HepG2 (cell line): ENCODE data around the gene PPARA. TPM values are rescaled to one million over a fixed set of nuclear protein-coding genes. Genes with fewer than 3 reads are reported as not detected.

Experiments used
- ATAC-seq: fragments of 200-7000 bp; cut with Tn5 transposase; 3 replicates; pipeline ENCODE4 v1.9.1; 2020; ENCODE audit warnings: mild to moderate bottlenecking, moderate library complexity
- BruUV-seq: library from RNA; stranded (reverse); fragments of 400-500 nt; replicated peaks from 2 replicates; lab custom pipeline; 2021; lab: Mats Ljungman, UMichigan
- CTCF ChIA-PET: fragments of 300-600 bp; formaldehyde crosslinking; extraction: SDS; loops from one replicate; lab custom pipeline; 2021; ENCODE audit warnings: low total read pairs, inconsistent platforms, low intra/inter-chr PET ratio; lab: Yijun Ruan, JAX
- POLR2A ChIA-PET: fragments of 350-600 bp; sonication (Branson Sonifier 250); formaldehyde crosslinking; loops from one replicate; lab custom pipeline; 2020; ENCODE audit warnings: antibody characterized with exemption, inconsistent platforms; lab: Yijun Ruan, JAX
- DNase-seq: peaks from one replicate; pipeline ENCODE4 v3.0.0-alpha.2; 2015; ENCODE audit warnings: low spot score
- FAIRE-seq: peaks from 3 replicates; lab custom pipeline; 2011; peaks lifted over from hg19 to GRCh38; lab: Jason Lieb, UNC
- H2AFZ ChIP-seq: one replicate; pipeline ENCODE4 v1.6.1; 2011; ENCODE audit warnings: low read length, inconsistent platforms
- H3K27ac ChIP-seq: fragments of 300-600 bp; 3 replicates; pipeline ENCODE4 v1.8.0; 2011; ENCODE audit warnings: mixed run types, mild to moderate bottlenecking, mixed read lengths, low read length, inconsistent platforms; ENCODE audit not compliant: insufficient read depth; ENCODE audit errors: extremely low read length
- H3K27me3 ChIP-seq, 2 experiments: fragments of 200-600 bp in 1 of 2; 2 replicates in 1 of 2; 3 replicates in 1 of 2; pipeline versions ENCODE4 v1.6.0 to v1.8.0; 2011; ENCODE audit warnings: low read length in 2 of 2, mild to moderate bottlenecking in 2 of 2, moderate library complexity in 2 of 2, inconsistent platforms in 1 of 2; ENCODE audit not compliant: insufficient read depth in 2 of 2, control insufficient read depth in 1 of 2
- H3K36me3 ChIP-seq, 2 experiments: fragments of 200-600 bp in 1 of 2; replicated peaks in 1 of 2; 2 replicates in 1 of 2; 3 replicates in 1 of 2; pipeline versions ENCODE4 v1.5.1 to v1.8.0; 2011; ENCODE audit warnings: low read length in 2 of 2, inconsistent platforms in 1 of 2; ENCODE audit not compliant: insufficient read depth in 2 of 2, control insufficient read depth in 1 of 2
- H3K4me1 ChIP-seq: 2 replicates; pipeline ENCODE4 v1.5.1; 2012; ENCODE audit warnings: low read length, inconsistent platforms; ENCODE audit not compliant: insufficient read depth
- H3K4me2 ChIP-seq: 2 replicates; pipeline ENCODE4 v1.6.0; 2011; ENCODE audit warnings: low read depth, low read length, inconsistent platforms
- H3K4me3 ChIP-seq, 3 experiments: fragments of 200-600 bp in 1 of 3; sonication (generic), shearing (Covaris generic) in 1 of 3; replicated peaks in 1 of 3; 2 replicates each; pipeline ENCODE4 v1.5.1; 2011 to 2016; ENCODE audit warnings: low read length in 3 of 3, inconsistent platforms in 2 of 3, low read depth in 2 of 3, mild to moderate bottlenecking in 2 of 3, control low read depth in 1 of 3, mixed read lengths in 1 of 3; ENCODE audit not compliant: insufficient read depth in 1 of 3
- H3K79me2 ChIP-seq: one replicate; pipeline ENCODE4 v1.6.1; 2011; ENCODE audit warnings: low read length, inconsistent platforms; ENCODE audit not compliant: insufficient read depth
- H3K9ac ChIP-seq: 2 replicates; pipeline ENCODE4 v1.6.0; 2011; ENCODE audit warnings: mild to moderate bottlenecking, low read depth, low read length, inconsistent platforms; ENCODE audit not compliant: insufficient read depth
- H3K9me3 ChIP-seq: 2 replicates; pipeline ENCODE4 v1.5.1; 2012; ENCODE audit warnings: mild to moderate bottlenecking, low read length
- H4K20me1 ChIP-seq: 2 replicates; pipeline ENCODE4 v1.6.0; 2011; ENCODE audit warnings: inconsistent platforms, mild to moderate bottlenecking, low read length, moderate library complexity; ENCODE audit not compliant: insufficient read depth
- CBX5 ChIP-seq: sonication (generic); formaldehyde crosslinking; IDR thresholded peaks from 2 replicates; pipeline ENCODE4 v1.4.0; 2020; ENCODE audit warnings: missing genetic modification reagents, borderline replicate concordance
- HNF4G ChIP-seq, 2 experiments: sonication (generic) in 1 of 2; formaldehyde crosslinking in 1 of 2; IDR thresholded peaks; 2 replicates each; pipeline versions ENCODE4 v1.4.0 to v1.6.1; 2011 to 2020; ENCODE audit warnings: borderline replicate concordance in 2 of 2, low read depth in 2 of 2, mild to moderate bottlenecking in 2 of 2, low read length in 1 of 2, missing genetic modification reagents in 1 of 2, moderate library complexity in 1 of 2
- HOXA7 ChIP-seq: sonication (generic); formaldehyde crosslinking; IDR thresholded peaks from 2 replicates; pipeline ENCODE4 v1.8.1; 2022; ENCODE audit warnings: mild to moderate bottlenecking, missing genetic modification reagents, moderate library complexity
- ZNF550 ChIP-seq: sonication (generic); formaldehyde crosslinking; IDR thresholded peaks from 2 replicates; pipeline ENCODE4 v1.4.0; 2020; ENCODE audit warnings: mild to moderate bottlenecking, missing genetic modification reagents, borderline replicate concordance
- ZNF703 ChIP-seq: sonication (generic); formaldehyde crosslinking; IDR thresholded peaks from 2 replicates; pipeline ENCODE4 v1.5.1; 2020; ENCODE audit warnings: missing genetic modification reagents, mild to moderate bottlenecking, moderate library complexity, borderline replicate concordance
- WGBS: methylation state at CpG from one replicate; pipeline ENCODE4 v1.1.6; 2017; ENCODE audit warnings: low lambda C conversion rate; 5-methylcytosine and 5-hydroxymethylcytosine counted together
- in situ Hi-C: cut with HindIII; loops from 2 replicates; pipeline ENCODE4 v1.10.0; 2017; ENCODE audit warnings: low pct_unique_long_range_greater_than_20kb; ENCODE audit not compliant: extremely low pct_ligation_motif_present
- intact Hi-C: fragments of 100-400 bp; cut with micrococcal nuclease; formaldehyde crosslinking; loops from one replicate; pipeline ENCODE4 v1.10.0; 2022; ENCODE audit not compliant: unreplicated experiment
- polyA plus RNA-seq, 8 experiments: library from polyadenylated mRNA; depleted of rRNA in 3 of 8; stranded (reverse) in 7 of 8; unstranded in 1 of 8; fragments of >200 nt; fragmentation: Illumina TruSeq in 4 of 8; extraction: Trizol in 4 of 8; gene quantifications; 2 replicates each; pipeline versions ENCODE4 v1.2.1 to v1.2.3, GENCODE V29; 2011 to 2016; ENCODE audit warnings: low read depth in 4 of 8, missing spikeins in 1 of 8, mixed read lengths in 1 of 8; ENCODE audit not compliant: insufficient read depth in 1 of 8
- total RNA-seq, 5 experiments: library from RNA; depleted of rRNA; stranded (reverse); fragments of >200 nt; fragmentation: Illumina TruSeq; extraction: Trizol; gene quantifications; 2 replicates each; pipeline ENCODE4 v1.2.3, GENCODE V29; 2016; ENCODE audit warnings: low read depth in 1 of 5
- TF ChIP-seq, protein P1 (sequence below): sonication (generic); formaldehyde crosslinking; IDR thresholded peaks from 2 replicates; pipeline ENCODE4 v1.9.0; 2022; ENCODE audit warnings: low read depth, missing genetic modification reagents
- TF ChIP-seq, protein P2 (sequence below): sonication (generic); formaldehyde crosslinking; IDR thresholded peaks from 2 replicates; pipeline ENCODE4 v1.5.0; 2020; ENCODE audit warnings: mild to moderate bottlenecking, missing genetic modification reagents, moderate library complexity
- TF ChIP-seq, protein P3 (sequence below), 2 experiments: sonication (generic) in 1 of 2; formaldehyde crosslinking in 1 of 2; IDR thresholded peaks; 2 replicates each; pipeline versions ENCODE4 v1.4.0 to v1.6.1; 2018 to 2020; ENCODE audit warnings: missing genetic modification reagents in 2 of 2, borderline replicate concordance in 1 of 2, low read depth in 1 of 2, mild to moderate bottlenecking in 1 of 2, missing biosample characterization in 1 of 2

Gene PPARA
- total and polyA plus RNA-seq, 2 of the 13 experiments (the other 11 are each of a cell fraction or from before 2014, with no cell fraction given) = 18.2 to 24.7 TPM

DNA sequence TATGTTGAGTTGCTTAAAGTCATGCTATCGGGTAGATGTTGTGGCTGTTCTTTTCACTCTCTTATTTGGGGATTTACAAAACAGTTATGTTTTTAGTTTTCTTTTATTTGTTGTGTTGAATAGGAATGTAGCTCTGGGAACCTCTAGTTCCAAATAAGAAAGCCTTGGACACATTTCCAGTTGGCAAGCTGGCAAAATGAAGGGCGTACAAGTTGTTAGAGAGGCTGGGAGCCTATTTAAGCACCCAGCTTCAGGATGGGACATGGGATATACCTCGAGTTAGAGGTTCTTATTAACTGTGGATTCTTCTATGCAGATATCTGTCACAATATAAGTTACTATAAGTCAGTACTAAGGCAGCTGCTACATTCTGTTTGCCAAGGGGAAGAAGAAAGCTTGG lies 22.8 kb downstream of the PPARA start:
- Histone ChIP-seq H3K4me1 (peaks cover 39% of the 10 kb centered on the region), H3K9me3 (no peaks in the 10 kb centered on the region), H3K79me2 (no peaks in the 10 kb centered on the region), H2AFZ (no peak overlapping the region), H4K20me1 (no peaks in the 10 kb centered on the region), H3K4me2 (no peak overlapping the region), H3K4me3 (no peak overlapping the region), H3K9ac (no peak overlapping the region), H3K27me3 (no peaks in the 10 kb centered on the region), H3K36me3 (peaks cover 0 to 4% of the 10 kb centered on the region in 2 experiments; a peak in 1 of 5 replicates), H3K27ac (no peak overlapping the region)
- in situ Hi-C loops (no loop called here), intact Hi-C loops (no loop called here)
- ChIA-PET CTCF (no interaction called here), POLR2A (interaction anchor here (1.2 to 1.8 kb wide), 2 partner anchors 40 to 94 kb away, joined by 3 to 5 read pairs; partner anchors contain the start of gene TTC38)
- BruUV-seq = no TSS peak
- FAIRE-seq = no peak
- no peak for DNase-seq
- TF ChIP-seq HNF4G (IDR thresholded peaks at IDR 0.05; ENCODE audit: borderline replicate concordance, low read depth, low read length) (no peak), HNF4G (CRISPR knock-in tag; IDR thresholded peaks at IDR 0.05; ENCODE audit: borderline replicate concordance, low read depth) (no peak), CBX5 (CRISPR knock-in tag) (no peak)
- TF ChIP-seq, protein P1, sequence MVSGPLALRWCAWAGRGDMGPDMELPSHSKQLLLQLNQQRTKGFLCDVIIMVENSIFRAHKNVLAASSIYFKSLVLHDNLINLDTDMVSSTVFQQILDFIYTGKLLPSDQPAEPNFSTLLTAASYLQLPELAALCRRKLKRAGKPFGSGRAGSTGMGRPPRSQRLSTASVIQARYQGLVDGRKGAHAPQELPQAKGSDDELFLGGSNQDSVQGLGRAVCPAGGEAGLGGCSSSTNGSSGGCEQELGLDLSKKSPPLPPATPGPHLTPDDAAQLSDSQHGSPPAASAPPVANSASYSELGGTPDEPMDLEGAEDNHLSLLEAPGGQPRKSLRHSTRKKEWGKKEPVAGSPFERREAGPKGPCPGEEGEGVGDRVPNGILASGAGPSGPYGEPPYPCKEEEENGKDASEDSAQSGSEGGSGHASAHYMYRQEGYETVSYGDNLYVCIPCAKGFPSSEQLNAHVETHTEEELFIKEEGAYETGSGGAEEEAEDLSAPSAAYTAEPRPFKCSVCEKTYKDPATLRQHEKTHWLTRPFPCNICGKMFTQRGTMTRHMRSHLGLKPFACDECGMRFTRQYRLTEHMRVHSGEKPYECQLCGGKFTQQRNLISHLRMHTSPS (CRISPR knock-in tag) = no peak
- ATAC-seq = no peak
- WGBS = 78% methylated on average over 3 of the region's 3 CpGs

DNA sequence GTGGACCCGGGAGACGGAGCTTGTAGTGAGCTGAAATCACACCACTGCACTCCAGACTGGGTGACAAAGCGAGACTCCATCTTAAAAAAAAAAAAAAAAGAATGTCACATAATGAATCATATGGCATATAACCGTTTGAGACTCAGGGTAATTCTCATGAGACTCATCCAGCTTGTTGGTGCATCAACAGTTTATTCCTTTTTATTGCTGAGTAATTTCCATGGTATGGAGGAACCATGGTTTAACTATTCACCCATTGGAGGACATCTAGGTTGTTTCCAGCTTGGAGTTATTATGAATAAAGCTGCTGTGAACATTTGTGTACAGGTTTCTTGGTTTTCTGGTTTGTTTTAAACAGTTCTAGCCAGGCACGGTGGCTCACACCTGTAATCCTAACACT lies 25.3 kb downstream of the PPARA start:
- Histone ChIP-seq H3K27me3 (no peaks in the 10 kb centered on the region), H3K4me3 (no peak overlapping the region), H2AFZ (no peak overlapping the region), H3K9me3 (no peaks in the 10 kb centered on the region), H3K4me1 (peaks cover 43% of the 10 kb centered on the region)
- POLR2A ChIA-PET = no interaction called here
- no TSS peak for BruUV-seq
- no peak for DNase-seq
- intact Hi-C loops = no loop called here
- 98% methylated on average over 5 of the region's 5 CpGs for WGBS
- in situ Hi-C loops = no loop called here
- TF ChIP-seq ZNF703 (CRISPR knock-in tag) = no peak
- no peak for TF ChIP-seq HOXA7
- no peak for TF ChIP-seq ZNF550 (CRISPR knock-in tag)
- TF ChIP-seq, protein P2, sequence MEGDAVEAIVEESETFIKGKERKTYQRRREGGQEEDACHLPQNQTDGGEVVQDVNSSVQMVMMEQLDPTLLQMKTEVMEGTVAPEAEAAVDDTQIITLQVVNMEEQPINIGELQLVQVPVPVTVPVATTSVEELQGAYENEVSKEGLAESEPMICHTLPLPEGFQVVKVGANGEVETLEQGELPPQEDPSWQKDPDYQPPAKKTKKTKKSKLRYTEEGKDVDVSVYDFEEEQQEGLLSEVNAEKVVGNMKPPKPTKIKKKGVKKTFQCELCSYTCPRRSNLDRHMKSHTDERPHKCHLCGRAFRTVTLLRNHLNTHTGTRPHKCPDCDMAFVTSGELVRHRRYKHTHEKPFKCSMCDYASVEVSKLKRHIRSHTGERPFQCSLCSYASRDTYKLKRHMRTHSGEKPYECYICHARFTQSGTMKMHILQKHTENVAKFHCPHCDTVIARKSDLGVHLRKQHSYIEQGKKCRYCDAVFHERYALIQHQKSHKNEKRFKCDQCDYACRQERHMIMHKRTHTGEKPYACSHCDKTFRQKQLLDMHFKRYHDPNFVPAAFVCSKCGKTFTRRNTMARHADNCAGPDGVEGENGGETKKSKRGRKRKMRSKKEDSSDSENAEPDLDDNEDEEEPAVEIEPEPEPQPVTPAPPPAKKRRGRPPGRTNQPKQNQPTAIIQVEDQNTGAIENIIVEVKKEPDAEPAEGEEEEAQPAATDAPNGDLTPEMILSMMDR (CRISPR knock-in tag) = no peak
- TF ChIP-seq, protein P3, sequence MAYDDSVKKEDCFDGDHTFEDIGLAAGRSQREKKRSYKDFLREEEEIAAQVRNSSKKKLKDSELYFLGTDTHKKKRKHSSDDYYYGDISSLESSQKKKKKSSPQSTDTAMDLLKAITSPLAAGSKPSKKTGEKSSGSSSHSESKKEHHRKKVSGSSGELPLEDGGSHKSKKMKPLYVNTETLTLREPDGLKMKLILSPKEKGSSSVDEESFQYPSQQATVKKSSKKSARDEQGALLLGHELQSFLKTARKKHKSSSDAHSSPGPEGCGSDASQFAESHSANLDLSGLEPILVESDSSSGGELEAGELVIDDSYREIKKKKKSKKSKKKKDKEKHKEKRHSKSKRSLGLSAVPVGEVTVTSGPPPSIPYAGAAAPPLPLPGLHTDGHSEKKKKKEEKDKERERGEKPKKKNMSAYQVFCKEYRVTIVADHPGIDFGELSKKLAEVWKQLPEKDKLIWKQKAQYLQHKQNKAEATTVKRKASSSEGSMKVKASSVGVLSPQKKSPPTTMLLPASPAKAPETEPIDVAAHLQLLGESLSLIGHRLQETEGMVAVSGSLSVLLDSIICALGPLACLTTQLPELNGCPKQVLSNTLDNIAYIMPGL (CRISPR knock-in tag; IDR thresholded peaks at IDR 0.05; ENCODE audit: borderline replicate concordance in 1 of 2, low read depth in 1 of 2) = no peak
- TF ChIP-seq, all 625 proteins: peak for 0
- no peak for FAIRE-seq
- Histone ChIP-seq H3K79me2 (no peaks in the 10 kb centered on the region), H3K9ac (no peak overlapping the region), H3K27ac (no peak overlapping the region), H3K36me3 (peaks cover 1 to 7% of the 10 kb centered on the region in 2 experiments; a peak in 3 of 5 replicates), H3K4me2 (no peak overlapping the region), H4K20me1 (no peaks in the 10 kb centered on the region; the same call in 1 of the 2 replicates)
- CTCF ChIA-PET = no interaction called here
- ATAC-seq = no peak
